HEK293 (cell line): ENCODE data around the gene PLEKHG4B.
"Not testable (repeated sequence)": the region's sequence is repeated elsewhere in the genome, so short reads cannot be mapped to it uniquely, and the experiment has no call there.

Experiments used
- CTCF ChIA-PET: fragments of 350-600 bp; formaldehyde crosslinking; extraction: SDS; loops from one replicate; lab custom pipeline; 2021; ENCODE audit warnings: antibody characterized with exemption; lab: Yijun Ruan, JAX
- POLR2A ChIA-PET: fragments of 300-600 bp; formaldehyde crosslinking; extraction: SDS; loops from one replicate; lab custom pipeline; 2020; ENCODE audit warnings: antibody characterized with exemption, inconsistent platforms; lab: Yijun Ruan, JAX
- H3K27ac ChIP-seq: fragments of 200-500 bp; sonication (Bioruptor generic); 2 replicates; pipeline ENCODE4 v1.5.1; 2014; ENCODE audit warnings: low read depth, low read length, control low read depth, inconsistent platforms; ENCODE audit errors: extremely low read depth
- H3K36me3 ChIP-seq, 2 experiments: fragments of 200-500 bp in 1 of 2; sonication (Bioruptor generic) in 1 of 2; 1 replicate in 1 of 2; 2 replicates in 1 of 2; pipeline ENCODE4 v1.5.1; 2014 to 2017; ENCODE audit warnings: inconsistent platforms in 2 of 2, low read length in 2 of 2; ENCODE audit not compliant: control insufficient read depth in 2 of 2, insufficient read depth in 1 of 2
- H3K4me1 ChIP-seq: fragments of 200-500 bp; sonication (Bioruptor generic); 2 replicates; pipeline ENCODE4 v1.5.1; 2014; ENCODE audit warnings: mild to moderate bottlenecking, low read length, inconsistent platforms; ENCODE audit not compliant: control insufficient read depth, insufficient read depth
- H3K4me3 ChIP-seq: 2 replicates; pipeline ENCODE4 v1.5.1; 2011; ENCODE audit warnings: low read depth, mild to moderate bottlenecking, control low read depth, low read length, moderate library complexity
- H3K9me3 ChIP-seq: fragments of 200-500 bp; sonication (Bioruptor generic); 2 replicates; pipeline ENCODE4 v1.5.1; 2014; ENCODE audit warnings: low read depth, low read length, inconsistent platforms; ENCODE audit not compliant: control insufficient read depth, insufficient read depth
- BCL11A ChIP-seq: fragments of 450-650 bp; formaldehyde crosslinking; IDR thresholded peaks from 2 replicates; pipeline ENCODE4 v1.5.1; 2016; ENCODE audit warnings: low read depth, missing biosample characterization, missing genetic modification characterization
- BCL11B ChIP-seq: fragments of 450-650 bp; formaldehyde crosslinking; IDR thresholded peaks from 2 replicates; pipeline ENCODE4 v1.5.1; 2016; ENCODE audit warnings: low read depth, missing biosample characterization, missing genetic modification characterization
- HOXD13 ChIP-seq: sonication (generic); formaldehyde crosslinking; IDR thresholded peaks from 2 replicates; pipeline ENCODE4 v1.8.0; 2022; ENCODE audit warnings: missing genetic modification reagents, borderline replicate concordance
- KLF10 ChIP-seq: fragments of 450-650 bp; IDR thresholded peaks from 2 replicates; pipeline ENCODE4 v1.5.1; 2018; ENCODE audit warnings: missing biosample characterization, mild to moderate bottlenecking, missing genetic modification characterization
- KLF16 ChIP-seq: fragments of 450-650 bp; formaldehyde crosslinking; IDR thresholded peaks from 2 replicates; pipeline ENCODE4 v1.5.1; 2017; ENCODE audit warnings: missing biosample characterization, missing genetic modification characterization
- PRDM1 ChIP-seq: fragments of 450-650 bp; formaldehyde crosslinking; IDR thresholded peaks from 2 replicates; pipeline ENCODE4; 2016; ENCODE audit warnings: missing biosample characterization, missing genetic modification characterization
- SP7 ChIP-seq: fragments of 450-650 bp; formaldehyde crosslinking; IDR thresholded peaks from 2 replicates; pipeline ENCODE4 v1.5.1; 2016; ENCODE audit warnings: missing biosample characterization, missing genetic modification characterization
- YY1 ChIP-seq: fragments of 450-650 bp; formaldehyde crosslinking; IDR thresholded peaks from 2 replicates; pipeline ENCODE4 v1.5.1; 2018; ENCODE audit warnings: missing biosample characterization, missing genetic modification characterization
- ZBTB10 ChIP-seq: fragments of 450-650 bp; formaldehyde crosslinking; IDR thresholded peaks from 2 replicates; pipeline ENCODE4 v1.5.1; 2016; ENCODE audit warnings: missing biosample characterization, missing genetic modification characterization
- ZBTB11 ChIP-seq: fragments of 450-650 bp; formaldehyde crosslinking; conservative IDR thresholded peaks from 2 replicates; pipeline ENCODE4 v1.5.1; 2016; ENCODE audit warnings: low read depth, missing biosample characterization, missing genetic modification characterization
- ZBTB48 ChIP-seq: fragments of 450-650 bp; formaldehyde crosslinking; IDR thresholded peaks from 2 replicates; pipeline ENCODE4 v1.5.1; 2016; ENCODE audit warnings: missing biosample characterization, missing genetic modification characterization
- ZNF341 ChIP-seq: fragments of 450-650 bp; formaldehyde crosslinking; IDR thresholded peaks from 2 replicates; pipeline ENCODE4; 2016; ENCODE audit warnings: low read depth, missing biosample characterization, missing genetic modification characterization
- ZNF366 ChIP-seq: fragments of 450-650 bp; formaldehyde crosslinking; conservative IDR thresholded peaks from 2 replicates; pipeline ENCODE4 v1.5.1; 2016; ENCODE audit warnings: missing biosample characterization, missing genetic modification characterization
- ZNF776 ChIP-seq: fragments of 450-650 bp; formaldehyde crosslinking; IDR thresholded peaks from 2 replicates; pipeline ENCODE4 v1.5.0; 2017; ENCODE audit warnings: missing biosample characterization, missing genetic modification characterization, borderline replicate concordance
- TF ChIP-seq, protein P1 (sequence below): fragments of 450-650 bp; formaldehyde crosslinking; IDR thresholded peaks from 2 replicates; pipeline ENCODE4 v1.5.1; 2016; ENCODE audit warnings: missing biosample characterization, missing genetic modification characterization
- TF ChIP-seq, protein P2 (sequence below): fragments of 450-650 bp; formaldehyde crosslinking; IDR thresholded peaks from 2 replicates; pipeline ENCODE4 v1.5.1; 2016; ENCODE audit warnings: missing biosample characterization, missing genetic modification characterization, borderline replicate concordance

Gene PLEKHG4B

DNA sequence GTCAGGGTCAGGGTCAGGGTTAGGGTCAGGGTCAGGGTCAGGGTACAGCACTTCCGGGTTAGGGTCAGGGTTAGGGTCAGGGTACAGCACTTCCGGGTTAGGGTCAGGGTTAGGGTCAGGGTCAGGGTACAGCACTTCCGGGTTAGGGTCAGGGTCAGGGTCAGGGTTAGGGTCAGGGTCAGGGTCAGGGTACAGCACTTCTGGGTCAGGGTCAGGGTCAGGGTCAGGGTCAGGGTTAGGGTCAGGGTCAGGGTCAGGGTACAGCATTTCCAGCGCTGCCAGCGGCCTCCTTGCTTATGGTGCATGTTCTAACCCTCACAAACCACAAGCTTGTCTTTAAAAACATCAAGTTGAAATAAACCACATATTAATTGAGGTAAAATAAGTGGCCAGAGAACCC, 42.4 kb upstream of the PLEKHG4B start:
- not testable (repeated sequence) for H3K4me1 ChIP-seq, H3K4me3 ChIP-seq, H3K27ac ChIP-seq, H3K9me3 ChIP-seq, H3K36me3 ChIP-seq
- TF ChIP-seq BCL11B (tag by site-specific recombination) (peak; percentile 77; the same call in 1 of the 2 replicates), BCL11A (tag by site-specific recombination) (peak; percentile 76; the same call in 1 of the 2 replicates)
- TF ChIP-seq, all 188 proteins: peak for 2; not testable (repeated sequence) for 186
- POLR2A ChIA-PET: not testable (repeated sequence)
- CTCF ChIA-PET: interaction anchor here (0.6 kb wide), 1 partner anchor 99 kb away, joined by 3 read pairs; no protein-coding TSS in a partner anchor

DNA sequence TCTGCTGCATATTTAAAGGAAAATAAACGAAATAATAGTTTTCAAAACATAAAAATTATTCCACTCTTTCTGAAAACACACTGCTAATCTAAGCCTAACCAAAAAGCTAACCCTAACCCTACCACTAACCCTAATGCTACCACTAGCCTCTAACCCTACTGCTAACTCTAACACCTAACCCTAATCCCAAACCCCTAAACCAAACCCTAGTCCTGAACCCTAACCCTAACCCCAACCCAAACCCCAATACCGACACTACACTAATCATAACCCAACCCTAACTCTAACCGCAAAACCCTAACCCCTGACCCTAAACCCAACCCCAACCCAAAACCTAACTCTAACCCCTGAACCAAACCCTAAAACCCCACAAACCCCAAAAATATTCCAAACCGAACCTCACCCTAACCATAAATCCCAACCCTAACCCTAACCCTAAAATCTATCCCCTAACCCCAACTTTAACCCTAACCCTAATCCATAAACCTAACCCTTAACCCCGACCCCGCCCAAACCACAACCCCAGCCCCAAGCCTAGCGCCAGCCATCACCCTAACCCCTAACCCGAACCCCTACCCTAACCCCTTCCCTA, 41.9 kb upstream of the PLEKHG4B start:
- TF ChIP-seq ZNF776 (tag by site-specific recombination): no peak
- TF ChIP-seq YY1: no peak
- TF ChIP-seq ZBTB48 (tag by site-specific recombination): peak; percentile 27
- TF ChIP-seq HOXD13 (CRISPR knock-in tag): no peak
- peak; percentile 59 for TF ChIP-seq ZBTB10 (tag by site-specific recombination)
- CTCF ChIA-PET: no interaction called here
- POLR2A ChIA-PET: no interaction called here
- no peak overlapping the region for H3K27ac ChIP-seq
- H3K9me3 ChIP-seq: no peaks in the 10 kb centered on the region
- no peak overlapping the region for H3K4me3 ChIP-seq
- no peaks in the 10 kb centered on the region for H3K4me1 ChIP-seq
- H3K36me3 ChIP-seq: no peaks in the 10 kb centered on the region

DNA sequence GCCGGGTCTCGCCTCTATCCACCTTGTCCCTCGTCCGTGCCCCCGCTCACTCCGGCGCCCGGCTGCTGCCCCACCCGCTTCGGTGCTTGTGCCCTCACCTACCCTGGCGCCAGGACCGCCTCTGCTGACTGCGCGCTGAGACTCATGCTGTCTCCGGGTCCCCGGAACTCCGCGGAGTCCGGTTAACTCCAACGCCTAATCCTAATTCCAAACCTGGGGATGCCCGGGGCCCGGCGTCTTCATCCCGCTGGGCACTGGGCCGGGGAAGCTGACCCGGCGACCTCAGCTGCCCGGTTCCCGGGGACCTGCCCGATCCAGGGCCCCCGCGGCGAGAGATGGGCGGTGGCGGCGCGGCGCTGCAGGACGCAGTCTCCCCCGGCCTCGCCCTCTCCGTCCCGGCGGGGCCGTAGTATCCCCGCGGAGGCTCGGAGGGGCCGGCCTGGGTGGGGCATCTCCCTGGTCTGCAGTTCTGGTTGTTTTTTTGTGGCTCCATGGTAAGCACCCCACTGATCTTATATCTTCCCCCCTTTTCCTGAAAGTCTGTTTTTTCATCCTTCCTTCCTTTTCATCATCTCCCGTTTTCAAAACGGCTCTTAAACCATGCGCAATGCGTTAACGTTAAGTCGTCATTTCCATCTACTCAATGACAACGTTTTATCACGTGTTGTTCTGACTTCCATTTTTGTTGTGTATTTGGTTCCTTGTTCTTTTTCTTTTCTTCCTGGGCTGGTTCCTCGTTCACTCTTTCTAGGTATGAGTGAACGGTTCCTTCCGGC, 41.1 kb upstream of the PLEKHG4B start:
- H3K4me3 ChIP-seq: no peak overlapping the region
- no peaks in the 10 kb centered on the region for H3K4me1 ChIP-seq
- H3K27ac ChIP-seq: no peak overlapping the region
- H3K36me3 ChIP-seq: no peaks in the 10 kb centered on the region
- TF ChIP-seq, protein P1, sequence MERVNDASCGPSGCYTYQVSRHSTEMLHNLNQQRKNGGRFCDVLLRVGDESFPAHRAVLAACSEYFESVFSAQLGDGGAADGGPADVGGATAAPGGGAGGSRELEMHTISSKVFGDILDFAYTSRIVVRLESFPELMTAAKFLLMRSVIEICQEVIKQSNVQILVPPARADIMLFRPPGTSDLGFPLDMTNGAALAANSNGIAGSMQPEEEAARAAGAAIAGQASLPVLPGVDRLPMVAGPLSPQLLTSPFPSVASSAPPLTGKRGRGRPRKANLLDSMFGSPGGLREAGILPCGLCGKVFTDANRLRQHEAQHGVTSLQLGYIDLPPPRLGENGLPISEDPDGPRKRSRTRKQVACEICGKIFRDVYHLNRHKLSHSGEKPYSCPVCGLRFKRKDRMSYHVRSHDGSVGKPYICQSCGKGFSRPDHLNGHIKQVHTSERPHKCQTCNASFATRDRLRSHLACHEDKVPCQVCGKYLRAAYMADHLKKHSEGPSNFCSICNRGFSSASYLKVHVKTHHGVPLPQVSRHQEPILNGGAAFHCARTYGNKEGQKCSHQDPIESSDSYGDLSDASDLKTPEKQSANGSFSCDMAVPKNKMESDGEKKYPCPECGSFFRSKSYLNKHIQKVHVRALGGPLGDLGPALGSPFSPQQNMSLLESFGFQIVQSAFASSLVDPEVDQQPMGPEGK (tag by site-specific recombination): no peak
- TF ChIP-seq ZNF366: peak; percentile 69
- ChIA-PET POLR2A (no interaction called here), CTCF (no interaction called here)
- H3K9me3 ChIP-seq: no peaks in the 10 kb centered on the region

- CTCF ChIA-PET: no interaction called here
- POLR2A ChIA-PET: no interaction called here
- TF ChIP-seq KLF10 (tag by site-specific recombination) (no peak), ZBTB11 (tag by site-specific recombination) (no peak), PRDM1 (tag by site-specific recombination) (no peak), SP7 (tag by site-specific recombination) (no peak), ZNF341 (tag by site-specific recombination) (no peak), KLF16 (tag by site-specific recombination) (no peak)
- TF ChIP-seq, protein P2, sequence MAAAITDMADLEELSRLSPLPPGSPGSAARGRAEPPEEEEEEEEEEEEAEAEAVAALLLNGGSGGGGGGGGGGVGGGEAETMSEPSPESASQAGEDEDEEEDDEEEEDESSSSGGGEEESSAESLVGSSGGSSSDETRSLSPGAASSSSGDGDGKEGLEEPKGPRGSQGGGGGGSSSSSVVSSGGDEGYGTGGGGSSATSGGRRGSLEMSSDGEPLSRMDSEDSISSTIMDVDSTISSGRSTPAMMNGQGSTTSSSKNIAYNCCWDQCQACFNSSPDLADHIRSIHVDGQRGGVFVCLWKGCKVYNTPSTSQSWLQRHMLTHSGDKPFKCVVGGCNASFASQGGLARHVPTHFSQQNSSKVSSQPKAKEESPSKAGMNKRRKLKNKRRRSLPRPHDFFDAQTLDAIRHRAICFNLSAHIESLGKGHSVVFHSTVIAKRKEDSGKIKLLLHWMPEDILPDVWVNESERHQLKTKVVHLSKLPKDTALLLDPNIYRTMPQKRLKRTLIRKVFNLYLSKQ (tag by site-specific recombination): no peak
These were observed 40.5 kb upstream of the PLEKHG4B start for GRCh38 chr5:51500-51823.

More at GRCh38 chr5:51500-51823, 40.5 kb upstream of the PLEKHG4B start:
- H3K4me3 ChIP-seq: no peak overlapping the region
- no peaks in the 10 kb centered on the region for H3K36me3 ChIP-seq
- no peaks in the 10 kb centered on the region for H3K4me1 ChIP-seq
- no peaks in the 10 kb centered on the region for H3K9me3 ChIP-seq
- H3K27ac ChIP-seq: no peak overlapping the region
